AG09319 (cell line): ENCODE data around the gene OR2AK2.

Experiments used
- DNase-seq: peaks from one replicate; pipeline ENCODE4 v3.0.0-alpha.2; 2010; ENCODE audit warnings: low read depth; ENCODE audit errors: extremely low read depth
- CTCF ChIP-seq: IDR thresholded peaks from 2 replicates; pipeline ENCODE4 v1.5.1; 2011; ENCODE audit warnings: low read depth, mild to moderate bottlenecking, inconsistent platforms, low read length, moderate library complexity

The OR2AK2 gene

DNA sequence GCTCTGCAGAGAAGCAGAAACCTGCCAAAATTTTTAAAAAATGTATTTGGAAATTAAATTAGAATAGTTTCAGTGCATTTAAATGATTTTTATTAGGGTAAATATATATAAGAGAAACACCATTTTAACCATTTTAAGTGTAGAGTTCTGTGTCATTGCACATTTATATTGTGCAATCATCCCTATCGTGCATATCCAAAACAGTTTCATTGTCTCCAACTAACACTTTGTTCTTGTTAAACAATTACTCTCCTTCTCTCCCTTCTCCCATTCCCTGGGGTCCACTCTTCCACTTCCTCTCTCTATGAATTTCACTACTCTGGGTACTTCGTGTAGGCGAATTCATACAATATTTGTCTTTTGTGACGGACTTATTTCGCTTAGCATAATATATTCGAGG is 22.4 kb upstream of the OR2AK2 start:
- no peak for DNase-seq
- TF ChIP-seq CTCF, result no peak

- DNase-seq, result no peak
- no peak for TF ChIP-seq CTCF
Observed at GRCh38 chr1:247948558-247948957, 16.5 kb upstream of the OR2AK2 start, which contains the start of gene OR2L8. Gene OR2L8 (plus strand): TSS chr1:247948858. CDS start chr1:247948858, 0 bp downstream.

DNA sequence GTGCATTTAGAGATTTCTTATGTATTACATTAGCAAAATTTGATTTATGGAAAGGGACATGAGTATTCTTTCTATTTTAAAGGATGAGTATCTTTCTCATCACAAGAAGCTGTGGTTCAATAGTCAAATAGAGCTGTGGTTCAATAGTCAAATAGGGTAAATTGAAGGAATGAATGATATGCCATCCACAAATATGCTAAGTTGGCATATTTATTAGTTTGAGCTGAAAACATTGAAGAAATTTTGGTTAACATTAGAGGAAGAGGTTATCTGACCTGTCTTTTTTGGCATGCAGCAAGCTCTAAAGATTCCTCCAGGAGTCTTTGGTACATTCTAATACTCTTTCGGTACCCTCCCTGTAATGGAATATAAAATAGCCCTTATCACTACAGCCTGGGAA is 11.6 kb upstream of the OR2AK2 start:
- no peak for DNase-seq

DNA sequence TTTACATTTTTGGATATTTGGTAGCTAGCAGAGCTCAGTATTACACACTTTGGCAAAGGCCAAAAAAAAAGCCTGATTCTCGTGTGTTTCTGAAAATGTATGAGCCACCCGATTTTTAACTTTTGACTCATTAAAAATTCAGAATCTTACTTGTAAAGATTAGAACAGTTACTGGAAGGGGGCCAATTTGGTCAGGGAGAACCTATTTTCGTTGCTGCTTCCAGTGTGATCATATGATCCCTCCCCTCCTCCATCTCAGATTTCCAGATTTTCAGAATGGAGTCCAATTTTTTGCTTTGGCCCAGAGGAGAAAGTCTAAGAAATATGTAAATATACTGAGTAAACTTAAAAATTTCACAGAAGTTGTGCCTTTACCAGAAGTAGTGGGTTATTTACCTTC is 3.2 kb upstream of the OR2AK2 start:
- TF ChIP-seq CTCF, result no peak

More for the DNA sequence above, 11.6 kb upstream of the OR2AK2 start:
- no peak for TF ChIP-seq CTCF

DNA sequence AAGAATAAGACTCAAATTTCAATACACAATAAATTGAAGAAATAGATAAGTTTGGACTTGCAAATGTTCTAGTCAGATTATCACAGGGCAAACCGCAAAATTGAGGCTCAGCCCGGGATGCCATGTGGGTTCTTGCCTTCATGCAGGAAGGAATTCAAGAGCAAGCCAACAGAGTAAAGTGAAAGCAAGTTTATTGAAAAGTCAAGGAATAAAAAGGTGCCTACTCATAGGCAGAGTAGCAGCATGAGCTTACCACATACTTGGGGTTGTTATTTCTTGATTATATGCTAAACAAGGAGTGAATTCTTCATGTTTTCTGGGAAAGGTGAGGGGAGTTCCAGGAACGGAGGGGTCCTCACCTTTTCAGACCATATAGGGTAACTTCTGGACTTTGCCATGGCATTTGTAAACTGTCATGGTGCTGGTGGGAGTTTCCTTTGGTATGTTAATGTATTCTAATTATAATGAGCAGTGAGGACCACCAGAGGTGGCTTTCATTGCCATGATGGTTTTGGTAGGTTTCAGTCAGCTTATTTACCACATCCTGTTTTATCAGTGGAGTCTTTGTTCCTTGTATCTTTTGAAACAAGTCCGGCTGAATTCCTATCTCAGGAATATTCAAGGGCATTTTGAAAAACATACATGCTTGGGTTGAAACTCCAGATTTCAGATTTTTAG is 2.0 kb upstream of the OR2AK2 start:
- no peak for TF ChIP-seq CTCF
- no peak for DNase-seq

More for the DNA sequence above, 3.2 kb upstream of the OR2AK2 start:
- no peak for DNase-seq

DNA sequence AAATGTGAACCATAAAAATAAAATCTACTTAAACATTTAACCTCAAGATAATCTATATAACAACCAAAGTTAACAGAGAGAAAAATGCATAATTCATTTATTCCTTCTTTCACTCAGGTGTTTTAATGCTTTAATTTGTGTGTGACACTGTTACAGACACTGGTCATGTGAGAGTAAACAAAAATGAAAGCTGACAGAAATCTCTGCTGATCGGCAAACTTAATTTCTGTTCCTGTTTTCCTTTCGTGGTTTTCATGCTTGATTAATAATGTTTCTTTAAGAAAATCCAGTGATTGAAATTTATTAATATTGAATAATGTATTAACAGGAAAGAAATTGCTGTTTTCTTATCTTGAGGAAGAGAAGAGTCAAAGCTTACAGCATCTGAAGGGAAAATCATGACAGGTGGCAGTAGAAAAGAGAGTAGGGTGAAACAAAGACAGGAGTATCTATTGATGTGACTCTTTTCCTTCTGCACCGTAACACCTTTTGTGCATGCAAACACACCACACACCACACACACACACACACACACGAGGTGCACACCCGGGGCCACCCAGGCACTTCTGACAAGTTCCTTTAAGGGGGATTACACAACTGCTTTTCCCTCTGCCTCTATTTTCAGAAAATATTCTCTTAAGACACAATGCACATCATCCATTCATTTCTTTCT is 1.6 kb downstream of the OR2AK2 start:
- TF ChIP-seq CTCF, result no peak
- DNase-seq, result no peak

DNA sequence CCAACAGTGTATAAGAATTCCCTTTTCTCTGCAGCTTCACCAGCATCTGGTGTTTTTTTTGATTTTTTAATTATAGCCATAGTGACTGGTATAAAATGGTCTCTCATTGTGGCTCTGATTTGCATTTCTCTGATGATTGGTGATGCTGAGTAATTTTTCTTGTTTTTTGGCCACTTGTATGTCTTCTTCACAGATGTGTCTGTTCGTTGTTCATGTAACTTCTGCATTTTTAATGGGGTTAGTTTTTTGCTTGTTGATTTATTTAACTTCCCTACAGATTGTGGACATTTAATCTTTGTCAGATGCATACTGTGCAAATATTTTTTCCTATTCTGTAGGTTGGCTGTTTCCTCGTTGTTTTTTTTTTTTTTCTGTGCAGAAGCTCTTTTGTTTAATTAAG is 28.0 kb downstream of the OR2AK2 start:
- DNase-seq, result no peak
- no peak for TF ChIP-seq CTCF
